HG03558 (cell line): ENCODE measurements around the gene VILL.
"Not testable (repeated sequence)": the region's sequence is repeated elsewhere in the genome, so short reads cannot be mapped to it uniquely, and the experiment has no call there.

ENCODE experiments used
- ATAC-seq: cut with Tn5 transposase; IDR thresholded peaks from one replicate; pipeline ENCODE4 v1.9.1; 2021; ENCODE audit warnings: moderate number of reproducible peaks; ENCODE audit not compliant: unreplicated experiment; ENCODE audit errors: extremely low read depth

VILL gene

DNA sequence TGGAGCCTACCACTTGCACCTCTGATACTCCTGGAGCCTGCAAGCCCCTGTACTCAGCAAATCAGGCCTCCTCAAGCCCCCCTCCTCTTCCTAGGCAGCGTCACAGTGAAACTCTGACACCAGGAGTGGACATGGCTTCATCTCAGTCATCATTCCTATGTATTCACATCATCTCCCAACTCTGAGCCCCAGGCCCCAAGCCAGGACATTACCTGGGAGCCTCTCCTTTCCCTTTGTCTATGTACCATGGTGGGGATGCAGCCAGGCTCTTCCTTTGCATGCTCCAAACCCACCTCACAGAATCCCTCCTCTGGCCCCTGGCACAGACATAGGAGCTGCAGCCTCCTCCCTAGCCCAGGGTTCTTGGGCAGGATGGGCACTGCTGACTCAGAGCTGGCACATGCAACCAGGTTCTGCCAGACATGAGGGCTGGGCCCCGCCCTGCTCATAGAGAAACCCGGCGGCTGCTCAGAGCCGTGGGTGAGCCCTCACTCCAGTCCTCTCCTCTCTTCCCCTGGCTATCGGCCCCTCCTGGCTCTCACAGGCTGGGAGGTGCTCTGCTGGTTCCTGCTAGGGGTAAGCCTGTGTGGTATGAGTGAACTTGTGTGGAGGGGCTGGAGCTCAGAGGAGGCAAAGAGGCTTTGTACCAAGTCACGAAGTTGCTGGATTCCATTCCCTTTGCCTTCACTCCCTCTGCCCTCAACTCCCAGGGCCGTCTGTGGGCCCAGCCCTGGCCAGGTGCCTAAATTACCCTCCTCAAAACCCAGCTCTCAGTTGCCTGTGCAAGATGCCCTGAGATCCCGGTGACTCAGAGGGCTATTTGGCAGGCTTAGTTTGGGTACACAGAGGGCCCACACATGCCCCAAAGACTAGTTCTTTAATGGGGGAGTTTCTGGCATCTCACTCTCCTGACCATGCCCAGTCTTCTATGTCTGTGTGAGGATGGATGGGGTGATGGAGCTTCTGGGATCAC lies 40.7 kb downstream of the VILL start:
- ATAC-seq, result no peak

DNA sequence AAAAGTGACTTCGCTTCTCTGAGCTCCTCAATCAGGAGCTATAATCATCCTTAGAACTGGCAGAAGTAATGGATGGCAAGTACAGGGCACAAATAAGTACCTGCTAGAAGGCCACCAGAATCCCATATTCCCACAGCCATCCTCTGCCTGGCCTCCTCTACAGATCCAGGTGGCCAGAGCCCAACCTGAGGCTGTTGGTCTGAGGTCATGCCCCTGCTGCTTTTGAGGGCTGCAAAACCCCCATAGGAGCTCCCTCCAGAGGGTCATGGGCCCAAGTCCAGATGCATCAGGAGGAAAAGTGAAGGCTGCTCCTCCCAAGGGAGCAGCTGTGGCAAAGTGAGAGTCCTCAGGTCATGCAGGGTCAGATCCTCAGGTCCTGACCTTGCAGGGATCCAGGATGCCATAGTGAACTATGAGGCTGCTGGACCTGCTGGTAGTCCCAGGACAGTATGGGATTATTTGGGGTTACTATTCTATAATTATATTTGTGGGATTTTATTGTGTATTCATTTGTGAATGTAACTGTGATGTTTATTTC lies 41.8 kb downstream of the VILL start:
- no peak for ATAC-seq

DNA sequence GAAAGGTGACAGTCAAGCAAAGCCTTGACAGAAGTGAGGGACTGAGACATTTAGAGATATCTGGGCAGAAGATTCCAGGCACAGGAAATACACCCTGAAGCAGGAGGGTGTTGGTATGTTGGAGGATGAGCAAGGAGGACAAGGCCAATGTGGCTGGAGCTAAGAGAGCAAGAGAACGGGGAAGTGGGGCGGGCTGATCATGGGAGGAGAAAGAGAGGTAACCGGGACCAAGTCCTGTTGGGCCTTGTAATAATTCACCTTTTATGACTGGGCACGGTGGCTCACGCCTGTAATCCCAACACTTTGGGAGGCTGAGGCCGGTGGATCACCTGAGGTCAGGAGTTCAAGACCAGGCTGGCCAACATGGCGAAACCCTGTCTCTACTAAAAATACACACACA lies 43.0 kb downstream of the VILL start:
- not testable (repeated sequence) for ATAC-seq

DNA sequence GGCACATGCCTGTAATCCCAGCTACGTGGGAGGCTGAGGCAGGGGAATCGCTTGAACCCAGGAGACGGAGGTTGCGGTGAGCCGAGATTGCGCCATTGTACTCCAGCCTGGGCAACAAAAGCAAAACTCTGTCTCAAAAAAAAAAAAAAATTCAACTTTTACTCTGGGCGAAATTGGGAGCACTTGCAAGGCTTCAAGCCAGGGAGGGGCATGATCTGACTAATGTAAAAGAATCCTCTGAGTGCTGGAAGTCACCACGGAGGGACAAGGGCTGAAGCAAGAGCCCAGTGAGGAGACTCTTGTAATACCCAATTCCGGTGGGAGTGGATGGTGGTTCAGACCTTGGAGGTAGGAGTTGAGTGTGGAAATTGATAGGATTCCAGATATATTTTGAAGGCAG lies 43.7 kb downstream of the VILL start:
- not testable (repeated sequence) for ATAC-seq

DNA sequence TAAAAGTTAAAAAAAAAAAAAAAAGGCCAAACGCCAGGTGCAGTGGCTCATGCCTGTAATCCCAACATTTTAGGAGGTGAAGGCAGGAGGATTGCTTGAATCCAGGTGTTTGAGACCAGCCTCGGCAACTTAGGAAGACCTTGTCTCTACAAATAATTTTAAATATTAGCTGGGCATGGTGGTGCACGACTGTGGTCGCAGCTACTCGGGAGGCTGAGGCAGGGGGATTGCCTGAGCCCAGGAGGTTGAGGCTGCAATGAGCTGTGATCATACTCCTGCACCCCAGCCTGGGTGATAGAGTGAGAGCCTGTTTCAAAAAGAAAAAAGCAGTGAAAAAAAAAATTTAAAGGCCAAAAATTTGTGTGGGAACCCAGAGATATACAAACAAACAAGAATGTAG lies 45.7 kb downstream of the VILL start:
- ATAC-seq, result no peak

DNA sequence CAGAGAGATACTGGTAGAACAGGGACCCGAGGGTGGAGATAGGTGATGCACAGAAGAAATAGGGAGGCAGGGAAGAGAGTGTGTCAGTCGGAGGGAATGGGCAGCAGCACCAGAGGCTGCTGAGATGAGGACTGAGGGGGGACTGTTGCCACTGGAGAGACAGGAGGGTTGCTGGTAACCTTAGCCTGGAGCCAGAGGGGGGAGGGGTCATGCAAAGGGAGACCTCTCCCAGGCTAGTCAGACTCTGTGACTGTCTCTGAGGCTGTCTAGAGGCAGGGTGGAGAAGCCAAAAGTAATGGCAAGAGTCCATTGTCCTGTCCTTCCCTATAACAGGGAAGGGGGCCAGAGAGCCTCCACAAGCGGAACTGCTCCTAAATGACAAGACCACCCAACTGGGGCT lies 46.3 kb downstream of the VILL start:
- no peak for ATAC-seq

DNA sequence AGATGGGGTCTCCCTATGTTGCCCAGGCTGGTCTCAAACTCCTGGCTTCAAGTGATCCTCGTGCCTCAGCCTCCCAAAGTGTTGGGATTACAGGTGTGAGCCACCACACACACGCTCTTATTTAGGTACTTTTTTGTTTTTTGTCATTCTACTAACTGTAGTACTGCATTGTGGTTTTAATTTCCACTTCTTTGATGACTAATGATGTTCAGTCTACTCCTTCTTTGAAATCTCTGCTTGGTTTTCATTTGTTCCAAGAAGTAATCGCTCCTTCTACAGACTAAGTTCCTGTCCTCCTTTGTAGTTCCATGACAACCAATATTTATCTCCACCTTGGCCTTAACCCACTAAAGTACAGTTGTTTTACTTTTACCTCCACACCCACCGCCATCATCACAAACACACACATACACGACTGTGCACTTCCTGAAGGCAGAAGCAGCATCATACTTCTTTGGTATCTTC lies 47.9 kb downstream of the VILL start:
- no peak for ATAC-seq

DNA sequence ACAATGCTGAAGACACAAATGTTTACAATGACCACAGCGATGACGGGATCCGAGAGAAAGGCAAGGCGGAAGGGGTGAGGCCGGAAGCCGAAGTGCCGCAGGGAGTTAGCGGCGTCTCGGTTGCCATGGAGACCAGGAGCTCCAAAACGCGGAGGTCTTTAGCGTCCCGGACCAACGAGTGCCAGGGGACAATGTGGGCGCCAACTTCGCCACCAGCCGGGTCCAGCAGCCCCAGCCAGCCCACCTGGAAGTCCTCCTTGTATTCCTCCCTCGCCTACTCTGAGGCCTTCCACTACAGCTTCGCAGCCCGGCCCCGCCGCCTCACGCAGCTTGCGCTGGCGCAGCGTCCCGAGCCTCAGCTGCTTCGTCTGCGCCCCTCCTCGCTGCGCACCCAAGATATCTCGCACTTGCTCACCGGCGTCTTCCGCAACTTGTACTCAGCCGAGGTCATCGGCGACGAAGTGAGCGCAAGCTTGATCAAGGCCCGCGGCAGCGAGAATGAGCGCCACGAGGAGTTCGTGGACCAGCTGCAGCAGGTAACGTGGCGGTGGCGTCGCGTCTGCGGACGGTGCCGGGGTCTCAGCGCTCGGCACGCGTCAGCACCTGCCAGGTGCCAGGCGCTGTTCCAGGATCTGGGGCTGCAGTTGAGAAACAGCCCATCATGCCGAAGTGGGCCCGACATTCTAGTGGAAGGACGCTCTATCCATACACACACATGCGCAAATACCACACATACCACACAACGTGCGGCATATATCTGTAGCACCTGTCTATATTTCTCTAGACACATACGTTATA lies 48.7 kb downstream of the VILL start, which contains the start of gene DLEC1:
DLEC1 (plus strand) TSS at position 108 of the 798 bp plus-strand sequence; CDS start at position 126, 18 bp downstream.
- ATAC-seq, result peak; percentile 52

DNA sequence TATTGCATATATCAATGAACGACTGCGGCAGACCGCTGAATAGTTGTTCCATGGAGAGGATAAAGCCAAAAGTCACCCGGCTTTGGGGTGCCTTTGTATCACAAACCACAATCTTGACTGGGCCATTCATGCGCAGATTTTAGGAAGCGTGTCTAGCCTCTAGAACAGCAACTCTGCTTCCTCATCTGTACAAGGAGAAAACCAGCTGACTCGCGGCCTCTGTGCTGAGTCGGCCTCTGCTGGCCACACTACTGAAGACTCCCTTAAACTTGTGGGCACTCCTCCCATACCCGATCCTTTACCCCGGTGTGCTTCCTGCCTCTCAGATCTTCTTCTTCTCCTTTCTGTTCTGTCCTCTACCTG lies 49.3 kb downstream of the VILL start:
- ATAC-seq, result no peak

DNA sequence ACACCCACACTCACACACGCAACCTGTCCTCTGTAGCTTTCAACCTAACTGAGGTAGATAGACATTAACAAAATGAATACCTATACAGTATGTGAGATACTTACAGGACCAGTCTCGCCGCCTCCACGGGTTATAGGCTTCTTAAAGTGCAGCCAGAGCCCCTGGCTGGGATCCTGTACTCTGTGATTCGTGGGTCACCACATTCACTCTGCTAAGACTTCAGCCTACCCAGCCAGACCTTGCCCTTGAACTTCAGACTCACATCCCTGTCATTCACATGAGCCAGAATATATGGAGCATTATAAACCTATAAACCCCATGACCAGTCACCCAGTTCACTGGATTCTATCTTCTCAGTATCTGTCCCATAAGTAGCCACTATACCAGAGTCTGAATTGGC lies 49.8 kb downstream of the VILL start:
- no peak for ATAC-seq

DNA sequence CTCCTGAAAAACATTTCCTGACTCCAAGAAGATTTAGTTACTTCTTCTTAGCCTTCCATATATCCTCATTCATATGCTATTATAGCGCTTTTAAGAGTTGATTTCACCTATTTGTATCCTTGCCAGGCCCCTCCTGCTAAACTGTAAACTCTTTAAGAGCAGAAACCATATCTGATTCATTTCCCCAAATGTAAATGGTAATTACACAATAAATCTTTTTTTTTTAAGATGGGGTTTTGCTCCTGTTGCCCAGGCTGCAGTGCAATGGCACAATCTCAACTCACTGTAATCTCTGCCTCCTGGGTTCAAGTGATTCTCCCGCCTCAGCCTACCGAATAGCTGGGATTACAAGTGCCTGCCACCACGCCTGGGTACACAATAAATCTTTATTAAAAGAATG lies 52.9 kb downstream of the VILL start:
- no peak for ATAC-seq

DNA sequence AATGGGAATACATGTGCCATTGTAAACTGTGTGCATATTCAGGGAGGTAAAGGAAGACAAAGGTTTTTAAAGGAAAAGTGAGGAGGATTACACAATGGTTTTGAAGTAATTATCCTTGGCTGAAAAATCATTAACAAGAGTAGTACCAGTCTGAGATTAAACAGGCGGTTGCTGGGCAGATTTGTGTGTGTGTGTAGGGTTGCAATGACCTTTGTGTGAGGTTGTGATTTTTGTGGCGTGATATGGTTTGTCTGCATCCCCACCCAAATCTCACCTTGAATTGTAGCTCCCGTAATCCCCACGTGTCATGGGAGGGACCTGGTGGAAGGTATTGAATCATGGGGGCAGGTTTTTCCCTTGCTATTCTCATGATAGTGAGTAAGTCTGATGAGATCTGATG lies 55.4 kb downstream of the VILL start:
- no peak for ATAC-seq

DNA sequence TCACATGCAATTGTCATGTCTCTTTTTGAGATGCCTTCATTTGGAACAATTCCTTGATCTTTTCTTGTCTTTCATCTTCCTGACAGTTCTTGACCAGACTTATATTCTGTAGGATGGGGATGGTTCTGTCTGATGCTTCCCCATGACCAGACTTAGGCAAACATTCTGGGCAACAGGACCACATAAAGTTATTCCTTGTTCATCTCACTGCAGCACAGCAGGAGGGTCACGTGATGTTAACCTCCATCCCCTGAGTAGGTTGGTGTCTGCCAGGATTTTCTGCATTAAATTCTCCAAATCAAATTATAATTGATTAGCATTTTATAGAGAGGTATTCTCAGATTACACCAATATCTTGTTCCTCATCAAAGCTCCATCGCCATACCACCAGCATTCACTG lies 56.2 kb downstream of the VILL start:
- no peak for ATAC-seq

DNA sequence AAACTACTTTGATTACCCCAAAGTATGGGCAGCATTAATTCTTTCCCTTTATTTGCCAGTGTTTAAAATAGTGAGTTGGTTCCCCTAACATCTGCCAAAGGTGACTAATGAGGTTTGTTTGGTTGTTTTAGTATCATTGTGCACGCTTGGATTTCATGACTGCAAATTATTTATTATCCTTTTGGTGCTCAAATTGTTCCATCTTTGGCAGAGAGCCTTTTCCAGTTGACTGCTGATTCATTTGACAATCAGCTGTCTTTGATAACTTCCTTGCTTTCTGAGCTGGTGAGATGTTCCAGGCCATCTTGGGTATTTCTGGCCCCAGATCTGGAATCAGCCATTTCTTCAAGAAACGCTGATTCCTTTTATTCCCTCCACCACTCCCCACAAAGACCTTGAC lies 57.3 kb downstream of the VILL start:
- ATAC-seq, result no peak

DNA sequence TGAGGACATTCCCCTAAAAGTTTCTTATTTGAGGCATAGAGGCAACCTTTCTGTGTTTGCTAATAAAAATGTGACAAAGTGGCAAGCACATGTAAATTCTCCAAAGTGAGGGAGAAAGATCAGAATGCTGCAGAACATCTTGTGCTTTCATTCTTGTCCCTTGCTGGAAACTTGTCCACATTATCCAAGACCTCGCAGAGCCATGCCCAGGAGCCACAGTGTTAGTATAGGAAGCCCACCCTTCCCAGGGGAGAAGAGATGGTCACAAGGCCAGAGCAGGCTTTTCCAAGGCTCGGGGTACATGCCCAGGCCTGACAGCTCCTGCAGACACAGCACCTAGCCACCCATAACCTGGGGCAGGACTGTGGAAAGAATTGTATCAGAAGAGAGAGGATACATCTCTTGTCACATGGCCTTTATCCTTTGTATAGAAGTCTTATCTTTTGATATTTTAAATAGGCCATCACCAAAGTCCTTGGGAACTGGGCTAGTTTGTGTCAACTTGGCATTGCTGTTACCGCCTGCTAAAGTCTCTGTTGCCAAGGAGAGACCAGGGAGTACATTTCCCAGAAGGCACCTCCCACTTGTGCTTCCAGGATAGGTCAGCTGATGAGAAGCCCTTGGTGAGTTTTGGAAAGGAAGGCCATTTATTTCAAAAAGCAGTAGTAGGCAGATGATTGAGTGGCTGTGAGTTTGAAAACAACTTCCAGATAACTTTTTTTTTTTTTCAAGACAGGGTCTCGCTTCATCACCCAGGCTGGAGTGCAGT lies 59.0 kb downstream of the VILL start:
- no peak for ATAC-seq

DNA sequence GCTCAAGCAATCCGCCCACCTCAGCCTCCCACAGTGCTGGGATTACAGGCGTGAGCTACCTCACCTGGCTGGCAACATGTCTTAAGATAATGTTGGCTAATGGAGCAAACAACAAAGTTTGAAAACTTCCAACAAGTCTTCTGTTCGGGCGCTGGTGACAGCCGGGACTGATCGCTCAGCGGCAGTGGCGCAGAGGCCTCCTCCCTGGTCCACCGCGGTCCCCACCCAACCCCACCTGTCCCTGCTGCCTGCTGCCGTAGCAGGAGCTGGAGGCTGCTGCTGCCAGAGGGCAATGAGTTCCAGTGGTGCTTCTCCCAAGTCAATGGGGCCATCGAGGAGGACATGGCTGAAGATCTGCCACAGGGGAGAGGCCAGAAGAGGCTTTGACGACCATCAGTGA lies 60.5 kb downstream of the VILL start:
- no peak for ATAC-seq

DNA sequence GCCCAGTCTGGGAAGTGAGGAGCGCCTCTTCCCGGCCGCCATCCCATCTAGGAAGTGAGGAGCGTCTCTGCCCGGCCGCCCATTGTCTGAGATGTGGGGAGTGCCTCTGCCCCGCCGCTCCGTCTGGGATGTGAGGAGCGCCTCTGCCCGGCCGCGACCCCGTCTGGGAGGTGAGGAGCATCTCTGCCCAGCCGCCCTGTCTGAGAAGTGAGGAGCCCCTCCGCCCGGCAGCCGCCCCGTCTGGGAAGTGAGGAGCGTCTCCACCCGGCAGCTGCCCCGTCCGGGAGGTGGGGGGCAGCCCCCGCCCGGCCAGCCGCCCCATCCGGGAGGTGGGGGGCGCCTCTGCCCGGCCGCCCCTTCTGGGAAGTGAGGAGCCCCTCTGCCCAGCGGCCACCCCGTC lies 62.7 kb downstream of the VILL start:
- ATAC-seq, result not testable (repeated sequence)

DNA sequence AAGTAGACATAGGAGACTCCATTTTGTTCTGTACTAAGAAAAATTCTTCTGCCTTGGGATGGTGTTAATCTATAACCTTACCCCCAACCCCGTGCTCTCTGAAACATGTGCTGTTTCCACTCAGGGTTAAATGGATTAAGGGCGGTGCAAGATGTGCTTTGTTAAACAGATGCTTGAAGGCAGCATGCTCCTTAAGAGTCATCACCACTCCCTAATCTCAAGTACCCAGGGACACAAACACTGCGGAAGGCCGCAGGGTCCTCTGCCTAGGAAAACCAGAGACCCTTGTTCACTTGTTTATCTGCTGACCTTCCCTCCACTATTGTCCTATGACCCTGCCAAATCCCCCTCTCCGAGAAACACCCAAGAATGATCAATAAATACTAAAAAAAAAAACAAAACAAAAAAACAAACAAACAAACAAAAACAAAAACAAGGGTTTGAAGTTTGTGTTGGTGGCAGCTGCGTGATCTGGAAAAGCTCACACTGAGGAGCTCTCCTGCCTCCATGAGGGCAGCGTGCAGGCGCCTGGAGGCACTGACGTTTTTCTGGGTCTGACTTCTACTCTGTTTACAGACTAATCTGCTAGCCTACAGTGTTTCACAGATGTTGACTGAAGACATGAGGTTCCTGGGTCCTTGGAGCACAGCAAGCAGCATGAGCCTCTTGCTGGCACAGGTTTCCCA lies 63.4 kb downstream of the VILL start:
- not testable (repeated sequence) for ATAC-seq

DNA sequence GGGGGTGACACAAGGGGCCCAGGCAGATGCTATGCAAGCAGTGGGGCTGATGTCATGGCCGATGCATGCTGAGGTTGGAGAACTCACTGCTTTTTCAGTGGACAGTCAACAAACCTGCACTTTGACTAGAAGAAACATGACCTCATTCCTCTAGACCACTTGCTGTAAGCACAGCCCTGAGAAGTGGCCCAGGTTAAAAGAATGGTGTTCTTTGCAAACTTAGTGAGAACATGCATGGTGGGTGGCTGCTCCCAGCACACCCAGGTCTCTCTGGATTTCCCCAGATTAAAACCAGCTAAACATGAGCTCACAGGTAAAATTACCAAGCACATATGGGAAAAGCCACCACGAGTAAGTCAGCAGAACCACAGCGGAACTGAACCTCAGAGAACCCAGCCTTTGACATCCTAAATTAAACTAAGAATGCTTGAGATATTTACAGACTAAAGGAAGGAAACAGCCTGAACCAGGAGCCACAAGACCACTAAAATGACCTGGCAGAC lies 64.0 kb downstream of the VILL start:
- no peak for ATAC-seq
